Hair follicular keratinocyte (primary cell): ENCODE measurements around the gene FBXW4. TPM values are rescaled to one million over a fixed set of nuclear protein-coding genes. Genes with fewer than 3 reads are reported as not detected.

Experiments used
- total RNA-seq: library from RNA; depleted of rRNA; stranded (reverse); fragments of >200 nt; gene quantifications from 2 replicates; pipeline ENCODE4 v1.2.3, GENCODE V29; 2015

FBXW4 gene, protein sequence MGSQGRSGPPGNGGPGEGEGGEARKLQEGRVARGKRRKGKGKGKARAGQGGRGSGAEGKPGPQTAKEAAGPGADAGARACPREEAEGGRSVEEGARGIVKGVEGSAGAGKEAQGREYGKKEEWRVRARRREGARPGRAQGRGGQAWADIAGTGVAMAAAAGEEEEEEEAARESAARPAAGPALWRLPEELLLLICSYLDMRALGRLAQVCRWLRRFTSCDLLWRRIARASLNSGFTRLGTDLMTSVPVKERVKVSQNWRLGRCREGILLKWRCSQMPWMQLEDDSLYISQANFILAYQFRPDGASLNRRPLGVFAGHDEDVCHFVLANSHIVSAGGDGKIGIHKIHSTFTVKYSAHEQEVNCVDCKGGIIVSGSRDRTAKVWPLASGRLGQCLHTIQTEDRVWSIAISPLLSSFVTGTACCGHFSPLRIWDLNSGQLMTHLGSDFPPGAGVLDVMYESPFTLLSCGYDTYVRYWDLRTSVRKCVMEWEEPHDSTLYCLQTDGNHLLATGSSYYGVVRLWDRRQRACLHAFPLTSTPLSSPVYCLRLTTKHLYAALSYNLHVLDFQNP
- total RNA-seq, result 14.4 and 16.2 TPM in 2 replicates

DNA sequence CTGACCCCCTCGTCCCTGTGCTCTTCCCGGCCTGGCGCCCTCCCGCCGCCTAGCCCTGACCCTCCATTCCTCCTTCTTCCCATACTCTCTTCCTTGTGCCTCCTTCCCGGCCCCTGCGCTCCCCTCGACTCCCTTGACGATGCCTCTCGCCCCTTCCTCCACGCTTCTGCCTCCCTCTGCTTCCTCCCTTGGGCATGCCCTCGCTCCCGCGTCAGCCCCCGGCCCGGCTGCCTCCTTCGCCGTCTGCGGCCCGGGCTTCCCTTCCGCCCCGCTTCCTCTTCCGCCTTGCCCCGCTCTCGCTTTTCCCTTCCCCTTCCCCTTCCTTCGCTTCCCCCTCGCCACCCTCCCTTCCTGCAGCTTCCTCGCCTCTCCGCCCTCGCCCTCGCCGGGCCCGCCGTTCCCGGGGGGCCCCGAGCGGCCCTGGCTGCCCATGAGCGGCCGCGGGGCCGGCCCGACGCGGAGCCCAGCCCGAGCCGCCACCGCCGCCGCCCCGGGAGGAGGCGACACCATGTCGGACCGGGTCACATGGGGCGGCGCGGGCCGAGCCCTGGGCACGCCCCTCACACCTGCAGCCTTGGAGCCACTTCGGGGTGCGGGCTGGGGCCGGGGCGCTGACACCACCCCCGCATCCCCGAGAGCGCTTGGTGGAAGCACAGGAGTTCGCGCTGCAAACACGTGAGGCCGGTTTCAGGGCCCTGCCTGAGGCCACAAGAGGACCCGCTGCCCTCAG, at the start of gene FBXW4:
FBXW4 (minus strand) TSS at position 497 of the 730 bp plus-strand sequence; CDS start at position 432, 65 bp downstream.

DNA sequence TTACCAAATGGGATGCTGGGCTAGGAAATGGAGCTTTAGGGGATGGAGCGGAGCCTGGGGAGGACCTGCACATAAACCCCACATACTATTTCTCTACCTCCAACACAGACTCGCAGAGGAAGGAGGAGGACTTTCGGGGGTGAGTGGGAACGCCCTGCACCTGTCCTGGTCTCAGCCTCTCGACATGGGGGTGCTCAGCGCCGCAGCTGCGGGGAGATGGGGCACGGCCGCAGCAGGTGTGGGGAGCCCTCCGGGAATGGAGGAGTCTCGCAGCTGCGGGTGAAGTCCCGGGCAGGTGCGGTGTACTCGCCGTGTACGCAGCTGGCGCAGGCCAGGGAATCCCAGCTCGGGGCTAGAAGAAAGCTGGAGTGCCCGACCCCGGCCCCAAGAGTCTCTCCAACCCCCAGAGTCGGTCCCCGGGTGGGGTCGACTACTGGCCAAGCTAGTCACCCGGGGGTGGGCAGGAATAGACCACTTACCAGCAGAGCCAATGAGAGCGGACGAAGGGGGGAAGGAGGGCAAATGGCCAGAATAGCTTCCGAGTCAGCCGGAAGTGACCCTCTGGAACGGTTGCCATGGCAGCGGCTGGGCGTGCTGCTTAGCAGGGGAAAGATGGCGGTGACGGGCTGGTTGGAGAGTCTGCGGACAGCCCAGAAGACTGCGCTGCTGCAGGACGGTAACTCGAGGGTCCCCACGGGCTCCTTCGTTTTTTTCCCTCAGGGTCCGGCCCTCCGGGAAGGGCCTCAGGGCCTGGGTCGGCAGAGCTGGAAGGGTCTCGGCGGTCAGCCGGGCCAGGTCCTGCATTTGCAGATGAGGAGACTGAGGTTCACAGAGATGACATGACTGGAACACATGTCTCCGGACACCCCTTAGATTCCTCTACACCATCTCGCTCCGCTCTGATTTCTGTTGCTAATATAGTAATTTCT, 107.0 kb downstream of the FBXW4 start, which contains the start of the genes DPCD and POLL:
DPCD (plus strand) TSS at position 597 of the 929 bp plus-strand sequence; CDS start at position 613, 16 bp downstream.
POLL (minus strand) TSS at position 533 of the 929 bp plus-strand sequence. CDS start 897 bp downstream, outside the sequence.

Other genes starting within 250 kb of the FBXW4 start
- 19.9 and 25.9 TPM in 2 replicates for gene POLL, start 106.9 kb downstream of the FBXW4 start, total RNA-seq
- gene DPCD, start 106.8 kb downstream of the FBXW4 start, total RNA-seq, result 34.8 and 49.7 TPM in 2 replicates
- not detected in 2 replicates for gene FGF8, start 80.9 kb upstream of the FBXW4 start, total RNA-seq
- 187 and 357 TPM in 2 replicates for gene NPM3, start 88.3 kb upstream of the FBXW4 start, total RNA-seq
- gene OGA, start 123.3 kb upstream of the FBXW4 start, total RNA-seq, result 40.7 and 62.8 TPM in 2 replicates
- gene KCNIP2, start 148.6 kb upstream of the FBXW4 start, total RNA-seq, result not detected in 2 replicates